Endothelial cell of umbilical vein (primary cell): Measurements from ENCODE around the gene CYP46A1. TPM values are rescaled to one million over a fixed set of nuclear protein-coding genes. Genes with fewer than 3 reads are reported as not detected.

Source experiments
- BruUV-seq: library from RNA; stranded (reverse); fragments of 400-500 nt; replicated peaks from 2 replicates; lab custom pipeline; 2021; lab: Mats Ljungman, UMichigan
- CTCF ChIA-PET: fragments of 300-600, 350-600 bp; sonication (Branson Sonifier 250); formaldehyde crosslinking; loops from one replicate; lab custom pipeline; 2021; ENCODE audit warnings: antibody characterized with exemption, inconsistent platforms; lab: Charles Lee
- POLR2A ChIA-PET: fragments of 300-600, 350-600 bp; sonication (Branson Sonifier 250); formaldehyde crosslinking; loops from one replicate; lab custom pipeline; 2021; ENCODE audit warnings: antibody characterized with exemption, inconsistent platforms; lab: Charles Lee
- DNase-seq: peaks from one replicate; pipeline ENCODE4 v3.0.0-alpha.2; 2011; ENCODE audit warnings: low read depth, low spot score
- FAIRE-seq: peaks from 2 replicates; lab custom pipeline; 2011; peaks lifted over from hg19 to GRCh38; lab: Jason Lieb, UNC
- H2AFZ ChIP-seq: 2 replicates; pipeline ENCODE4 v1.6.0; 2012; ENCODE audit warnings: low read depth, low read length, control low read depth, inconsistent platforms
- H3K27ac ChIP-seq: 2 replicates; pipeline ENCODE4 v1.5.1; 2011; ENCODE audit warnings: low read depth, mild to moderate bottlenecking, control low read depth, low read length, moderate library complexity; ENCODE audit not compliant: insufficient read depth
- H3K27me3 ChIP-seq, 2 experiments: 2 replicates each; pipeline versions ENCODE4 v1.6.0 to v1.6.1; 2011; ENCODE audit warnings: low read length in 2 of 2, mixed read lengths in 1 of 2; ENCODE audit not compliant: control insufficient read depth in 2 of 2, insufficient read depth in 2 of 2
- H3K36me3 ChIP-seq, 2 experiments: 2 replicates in 1 of 2; 3 replicates in 1 of 2; pipeline ENCODE4 v1.5.1; 2011; ENCODE audit warnings: low read length in 2 of 2, mild to moderate bottlenecking in 1 of 2, moderate library complexity in 1 of 2; ENCODE audit not compliant: control insufficient read depth in 2 of 2, insufficient read depth in 2 of 2; ENCODE audit errors: extremely low read depth in 1 of 2
- H3K4me1 ChIP-seq: 3 replicates; pipeline ENCODE4 v1.5.1; 2011; ENCODE audit warnings: mild to moderate bottlenecking, low read length; ENCODE audit not compliant: control insufficient read depth, insufficient read depth; ENCODE audit errors: extremely low read depth
- H3K4me2 ChIP-seq: 2 replicates; pipeline ENCODE4 v1.6.1; 2011; ENCODE audit warnings: low read length, control low read depth, mixed read lengths; ENCODE audit not compliant: insufficient read depth
- H3K4me3 ChIP-seq, 3 experiments: fragments of 200-600 bp in 1 of 3; sonication (generic), shearing (Covaris generic) in 1 of 3; replicated peaks in 1 of 3; 2 replicates each; pipeline ENCODE4 v1.5.1; 2011 to 2016; ENCODE audit warnings: control low read depth in 3 of 3, low read length in 3 of 3, mild to moderate bottlenecking in 2 of 3, inconsistent platforms in 1 of 3, low read depth in 1 of 3, moderate library complexity in 1 of 3; ENCODE audit not compliant: insufficient read depth in 1 of 3
- H3K79me2 ChIP-seq: 2 replicates; pipeline ENCODE4 v1.6.0; 2012; ENCODE audit warnings: low read length, inconsistent platforms; ENCODE audit not compliant: control insufficient read depth, insufficient read depth
- H3K9ac ChIP-seq: replicated peaks from 2 replicates; pipeline ENCODE3; 2011; ENCODE audit warnings: low read length, control low read depth; ENCODE audit not compliant: insufficient read depth; ENCODE audit errors: extremely low read depth
- H3K9me1 ChIP-seq: replicated peaks from 3 replicates; pipeline ENCODE4 v1.6.0; 2011; ENCODE audit warnings: mild to moderate bottlenecking, low read length; ENCODE audit not compliant: control insufficient read depth, insufficient read depth; ENCODE audit errors: extremely low read depth
- H3K9me3 ChIP-seq: replicated peaks from 2 replicates; pipeline ENCODE4 v1.5.1; 2012; ENCODE audit warnings: low read length, inconsistent platforms; ENCODE audit not compliant: control insufficient read depth, insufficient read depth
- H4K20me1 ChIP-seq: replicated peaks from 2 replicates; pipeline ENCODE3; 2011; ENCODE audit warnings: mild to moderate bottlenecking, low read length; ENCODE audit not compliant: control insufficient read depth, insufficient read depth; ENCODE audit errors: extremely low read depth
- CTCF ChIP-seq, 2 donors: IDR thresholded peaks; 1 replicate in 1 of 2; 2 replicates in 1 of 2; pipeline ENCODE4 v1.5.1; 2011; ENCODE audit warnings: low read length in 2 of 2, mild to moderate bottlenecking in 2 of 2, moderate library complexity in 2 of 2, control low read depth in 1 of 2, inconsistent platforms in 1 of 2, low read depth in 1 of 2; ENCODE audit not compliant: insufficient read depth in 1 of 2; ENCODE audit errors: extremely low read depth in 1 of 2
- EZH2 ChIP-seq: IDR thresholded peaks from 2 replicates; pipeline ENCODE4 v1.6.1; 2012; ENCODE audit warnings: borderline replicate concordance, low read depth, mild to moderate bottlenecking, moderate library complexity, low read length, inconsistent platforms; ENCODE audit not compliant: severe bottlenecking
- FOS ChIP-seq: IDR thresholded peaks from 2 replicates; pipeline ENCODE4 v1.6.1; 2011; ENCODE audit warnings: mild to moderate bottlenecking, low read length, moderate library complexity, borderline replicate concordance; ENCODE audit not compliant: insufficient read depth
- GATA2 ChIP-seq: IDR thresholded peaks from 2 replicates; pipeline ENCODE4 v1.7.0; 2011; ENCODE audit warnings: low read depth, mild to moderate bottlenecking, moderate library complexity, mixed read lengths, low read length; ENCODE audit not compliant: insufficient read length, insufficient read depth
- JUN ChIP-seq: IDR thresholded peaks from 2 replicates; pipeline ENCODE4 v1.6.1; 2011; ENCODE audit warnings: borderline replicate concordance, low read depth; ENCODE audit not compliant: insufficient read length, insufficient read depth
- MAX ChIP-seq: IDR thresholded peaks from 2 replicates; pipeline ENCODE4 v1.6.1; 2011; ENCODE audit not compliant: insufficient read depth, insufficient read length
- MYC ChIP-seq: IDR thresholded peaks from one replicate; pipeline ENCODE4 v1.6.1; 2011; ENCODE audit warnings: mild to moderate bottlenecking, low read depth, low read length
- POLR2A ChIP-seq: IDR thresholded peaks from 2 replicates; pipeline ENCODE4 v1.6.1; 2012; ENCODE audit warnings: low read depth, mild to moderate bottlenecking, control low read depth, low read length
- POLR2AphosphoS5 ChIP-seq: IDR thresholded peaks from 2 replicates; pipeline ENCODE4 v1.6.1; 2012; ENCODE audit warnings: low read depth, mild to moderate bottlenecking, control low read depth, low read length, moderate library complexity; ENCODE audit not compliant: insufficient read depth
- dilution Hi-C: fragments of 300-500 bp; cut with MboI; formaldehyde crosslinking; loops from one replicate; pipeline ENCODE4 v1.15.0; 2019; ENCODE audit warnings: low sequenced_read_pairs; ENCODE audit not compliant: extremely low pct_ligation_motif_present
- intact Hi-C: fragments of 100-400 bp; cut with micrococcal nuclease; formaldehyde crosslinking; loops from one replicate; pipeline ENCODE4 v1.10.0; 2022
- polyA plus RNA-seq, 4 experiments: library from polyadenylated mRNA; depleted of rRNA in 3 of 4; stranded (reverse) in 3 of 4; unstranded in 1 of 4; fragments of >200 nt; gene quantifications; 2 replicates each; pipeline versions ENCODE4 v1.2.1 to v1.2.3, GENCODE V29; 2011 to 2012; ENCODE audit warnings: missing spikeins in 1 of 4
- total RNA-seq: library from RNA; stranded (reverse); gene quantifications from 2 replicates; pipeline ENCODE4 v1.2.3, GENCODE V29; 2021

CYP46A1 gene
- total and polyA plus RNA-seq, 2 donors (not counting 3 experiments of a cell fraction or from before 2014, with no cell fraction given), result 0.03 to 0.24 TPM

GRCh38 chr14:99685151-99685591 is 1.1 kb downstream of the CYP46A1 start:
- no peak for FAIRE-seq
- no peak overlapping the region for H2AFZ ChIP-seq

GRCh38 chr14:99685596-99685995 is 1.5 kb downstream of the CYP46A1 start:
- FAIRE-seq (no peak), DNase-seq (no peak)
- BruUV-seq, result no TSS peak
- ChIA-PET POLR2A (no interaction called here), CTCF (interaction anchor here (4.5 kb wide), 1 partner anchor 214 kb away, joined by 27 read pairs; no protein-coding TSS in a partner anchor)
- H3K27ac ChIP-seq, result no peak overlapping the region
- no peaks in the 10 kb centered on the region for H3K79me2 ChIP-seq
- H3K9me1 ChIP-seq, result no peaks in the 10 kb centered on the region
- H3K4me1 ChIP-seq, result peaks cover 8% of the 10 kb centered on the region
- no peak overlapping the region for H3K9ac ChIP-seq
- H3K36me3 ChIP-seq, result no peaks in the 10 kb centered on the region
- no peaks in the 10 kb centered on the region for H3K9me3 ChIP-seq
- dilution Hi-C loops, result no loop called here
- H3K4me2 ChIP-seq, result no peak overlapping the region
- H3K4me3 ChIP-seq, result no peak overlapping the region
- H3K27me3 ChIP-seq, result peaks cover 7 to 17% of the 10 kb centered on the region in 2 experiments
- H4K20me1 ChIP-seq, result no peaks in the 10 kb centered on the region
- TF ChIP-seq GATA2 (no peak), MYC (no peak), FOS (no peak), EZH2 (no peak), POLR2A (no peak), POLR2AphosphoS5 (no peak), CTCF (IDR thresholded peaks at IDR 0.05; ENCODE audit: extremely low read depth in 1 of 2, insufficient read depth in 1 of 2, low read depth in 1 of 2, low read length in 2 of 2) (no peak), JUN (no peak), MAX (no peak)
- intact Hi-C loops, result loop anchor here (2.0 kb wide), 1 partner anchor 285 kb away; no protein-coding TSS in a partner anchor
- H2AFZ ChIP-seq, result no peak overlapping the region

More at GRCh38 chr14:99685151-99685591, 1.1 kb downstream of the CYP46A1 start:
- Histone ChIP-seq H3K4me1 (peaks cover 8% of the 10 kb centered on the region), H3K4me3 (no peak overlapping the region), H3K9me3 (no peaks in the 10 kb centered on the region), H3K27ac (no peak overlapping the region), H3K79me2 (no peaks in the 10 kb centered on the region), H3K36me3 (no peaks in the 10 kb centered on the region), H3K27me3 (peaks cover 5 to 16% of the 10 kb centered on the region in 2 experiments), H3K9ac (no peak overlapping the region), H4K20me1 (no peaks in the 10 kb centered on the region), H3K4me2 (no peak overlapping the region), H3K9me1 (no peaks in the 10 kb centered on the region)
- dilution Hi-C loops, result no loop called here
- intact Hi-C loops, result loop anchor here (2.0 kb wide), 1 partner anchor 286 kb away; no protein-coding TSS in a partner anchor
- no peak for DNase-seq
- ChIA-PET CTCF (interaction anchor here (1.4 to 4.5 kb wide), 2 partner anchors 45 to 214 kb away, joined by 5 to 27 read pairs; no protein-coding TSS in a partner anchor), POLR2A (no interaction called here)
- no TSS peak for BruUV-seq
- TF ChIP-seq MYC (no peak), POLR2A (no peak)
